Kidney epithelial cell (primary cell): ENCODE results near the gene ABLIM2. TPM values are rescaled to one million over a fixed set of nuclear protein-coding genes. Genes with fewer than 3 reads are reported as not detected.

Source experiments
- DNase-seq: peaks from one replicate; pipeline ENCODE4 v3.0.0-alpha.2; 2010; ENCODE audit warnings: low read depth
- H3K27me3 ChIP-seq: 2 replicates; pipeline ENCODE4 v1.6.0; 2011; ENCODE audit warnings: low read length; ENCODE audit not compliant: control insufficient read depth, insufficient read depth
- H3K36me3 ChIP-seq: 2 replicates; pipeline ENCODE4 v1.5.1; 2011; ENCODE audit warnings: low read length; ENCODE audit not compliant: control insufficient read depth, insufficient read depth
- H3K4me3 ChIP-seq: 2 replicates; pipeline ENCODE4 v1.5.1; 2011; ENCODE audit warnings: low read depth, mild to moderate bottlenecking, control low read depth, low read length
- CTCF ChIP-seq: IDR thresholded peaks from 2 replicates; pipeline ENCODE4 v1.5.1; 2011; ENCODE audit warnings: mild to moderate bottlenecking, moderate library complexity, low read length, control low read depth, inconsistent platforms; ENCODE audit not compliant: insufficient read depth, poor library complexity, severe bottlenecking
- total RNA-seq: library from RNA; depleted of rRNA; stranded (reverse); fragments of >200 nt; gene quantifications from 2 replicates; pipeline ENCODE4 v1.2.3, GENCODE V29; 2015

Gene ABLIM2
- total RNA-seq, 1 donor from 2014 or later, result 1.3 TPM

GRCh38 chr4:8160572-8160971, 2.0 kb upstream of the ABLIM2 start:
- Histone ChIP-seq H3K36me3 (no peaks in the 10 kb centered on the region), H3K4me3 (no peak overlapping the region), H3K27me3 (peaks cover 57% of the 10 kb centered on the region)
- no peak for TF ChIP-seq CTCF
- DNase-seq, result no peak

GRCh38 chr4:8160233-8160560, 1.6 kb upstream of the ABLIM2 start:
- H3K27me3 ChIP-seq, result peaks cover 56% of the 10 kb centered on the region

GRCh38 chr4:8159537-8160232, 1.1 kb upstream of the ABLIM2 start:
- TF ChIP-seq CTCF, result no peak
- H3K27me3 ChIP-seq, result peaks cover 51% of the 10 kb centered on the region

More at GRCh38 chr4:8160233-8160560, 1.6 kb upstream of the ABLIM2 start:
- no peak for DNase-seq
- H3K36me3 ChIP-seq, result no peaks in the 10 kb centered on the region
- H3K4me3 ChIP-seq, result no peak overlapping the region
- no peak for TF ChIP-seq CTCF

GRCh38 chr4:8157944-8158709, 486 bp downstream of the ABLIM2 start:
- no peaks in the 10 kb centered on the region for H3K36me3 ChIP-seq
- DNase-seq, result no peak
- H3K27me3 ChIP-seq, result peaks cover 41% of the 10 kb centered on the region
- peak overlapping the region; percentile 46 for H3K4me3 ChIP-seq
- TF ChIP-seq CTCF, result no peak

More at GRCh38 chr4:8159537-8160232, 1.1 kb upstream of the ABLIM2 start:
- DNase-seq, result no peak
- no peaks in the 10 kb centered on the region for H3K36me3 ChIP-seq
- H3K4me3 ChIP-seq, result peak overlapping the region; percentile 64

GRCh38 chr4:8157496-8157895, 1.1 kb downstream of the ABLIM2 start:
- DNase-seq, result no peak
- no peak overlapping the region for H3K4me3 ChIP-seq

More at GRCh38 chr4:8157496-8157895, 1.1 kb downstream of the ABLIM2 start:
- no peaks in the 10 kb centered on the region for H3K36me3 ChIP-seq
- H3K27me3 ChIP-seq, result peaks cover 38% of the 10 kb centered on the region
- TF ChIP-seq CTCF, result no peak
